ENCODE measurements around the gene SUSD2. TPM values are rescaled to one million over a fixed set of nuclear protein-coding genes. Genes with fewer than 3 reads are reported as not detected.

SUSD2 gene
- polyA plus RNA-seq, 1 donor (not counting 4 experiments of a cell fraction or from before 2014, with no cell fraction given), result 0.01 TPM

DNA sequence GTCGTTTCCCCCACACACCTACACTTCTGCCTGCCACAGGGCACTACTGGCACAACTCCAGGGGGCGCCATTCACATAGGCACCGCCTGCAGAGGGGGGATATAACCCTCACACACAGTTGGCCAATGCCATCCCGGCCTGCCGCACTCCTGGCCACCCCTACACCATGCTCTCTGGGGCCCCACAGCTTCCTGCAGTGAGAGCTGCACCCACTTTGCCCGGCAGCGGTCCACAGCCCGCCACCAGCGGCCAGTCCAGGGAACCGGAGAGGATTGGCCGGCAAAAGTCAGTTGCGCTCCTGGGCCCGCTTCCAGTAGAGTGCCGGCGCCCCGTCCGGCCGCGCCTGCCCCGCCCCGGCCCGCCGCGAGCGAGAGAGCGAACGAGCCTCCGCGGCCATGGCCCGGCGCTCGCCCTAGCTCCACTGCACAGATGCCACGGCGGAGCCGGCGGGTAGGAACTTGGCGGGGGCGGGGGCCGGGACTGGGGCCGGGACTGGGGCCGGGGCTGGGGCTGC is 25.6 kb upstream of the SUSD2 start:
- H3K4me3 ChIP-seq (ENCODE audit: control insufficient read depth in 2 of 3, extremely low read depth in 1 of 3, insufficient read depth in 2 of 3, low read depth in 1 of 3, low read length in 3 of 3), result peak overlapping the region; percentile 22 to 61 (median 57)
- peaks cover 3% of the 10 kb centered on the region for H3K9me1 ChIP-seq (ENCODE audit: control insufficient read depth, extremely low read depth, insufficient read depth, low read length)
- H3K27ac ChIP-seq (ENCODE audit: control insufficient read depth, insufficient read depth, low read length), result no peak overlapping the region
- dilution Hi-C loops (cut with MboI; ENCODE audit: extremely low pct_ligation_motif_present, low sequenced_read_pairs), result no loop called here
- H3K4me2 ChIP-seq (ENCODE audit: control insufficient read depth, extremely low read depth, insufficient read depth, low read depth, low read length), result peak overlapping the region; percentile 90
- peaks cover 7 to 11% of the 10 kb centered on the region in 2 experiments for H3K36me3 ChIP-seq (ENCODE audit: control insufficient read depth in 2 of 2, extremely low read depth in 1 of 2, insufficient read depth in 2 of 2, low read length in 2 of 2)
- H3K27me3 ChIP-seq (ENCODE audit: control insufficient read depth, extremely low read depth, insufficient read depth, low read length), result no peaks in the 10 kb centered on the region
- H3K9ac ChIP-seq (ENCODE audit: control insufficient read depth, extremely low read depth, insufficient read depth, low read length), result peak overlapping the region; percentile 50
- no peaks in the 10 kb centered on the region for H3K79me2 ChIP-seq (ENCODE audit: control insufficient read depth, insufficient read depth, low read length)
- FAIRE-seq (no peak), DNase-seq (ENCODE audit: low read depth, low spot score) (no peak)
- H2AFZ ChIP-seq (ENCODE audit: control insufficient read depth, low read length), result no peak overlapping the region
- H4K20me1 ChIP-seq (ENCODE audit: control insufficient read depth, extremely low read depth, insufficient read depth, low read length), result peaks cover 18% of the 10 kb centered on the region
- TF ChIP-seq, protein P1, sequence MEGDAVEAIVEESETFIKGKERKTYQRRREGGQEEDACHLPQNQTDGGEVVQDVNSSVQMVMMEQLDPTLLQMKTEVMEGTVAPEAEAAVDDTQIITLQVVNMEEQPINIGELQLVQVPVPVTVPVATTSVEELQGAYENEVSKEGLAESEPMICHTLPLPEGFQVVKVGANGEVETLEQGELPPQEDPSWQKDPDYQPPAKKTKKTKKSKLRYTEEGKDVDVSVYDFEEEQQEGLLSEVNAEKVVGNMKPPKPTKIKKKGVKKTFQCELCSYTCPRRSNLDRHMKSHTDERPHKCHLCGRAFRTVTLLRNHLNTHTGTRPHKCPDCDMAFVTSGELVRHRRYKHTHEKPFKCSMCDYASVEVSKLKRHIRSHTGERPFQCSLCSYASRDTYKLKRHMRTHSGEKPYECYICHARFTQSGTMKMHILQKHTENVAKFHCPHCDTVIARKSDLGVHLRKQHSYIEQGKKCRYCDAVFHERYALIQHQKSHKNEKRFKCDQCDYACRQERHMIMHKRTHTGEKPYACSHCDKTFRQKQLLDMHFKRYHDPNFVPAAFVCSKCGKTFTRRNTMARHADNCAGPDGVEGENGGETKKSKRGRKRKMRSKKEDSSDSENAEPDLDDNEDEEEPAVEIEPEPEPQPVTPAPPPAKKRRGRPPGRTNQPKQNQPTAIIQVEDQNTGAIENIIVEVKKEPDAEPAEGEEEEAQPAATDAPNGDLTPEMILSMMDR (optimal IDR thresholded peaks at IDR 0.05 in 1 of 3, IDR thresholded peaks at IDR 0.05 in 1 of 3, conservative IDR thresholded peaks at IDR 0.05 in 1 of 3; ENCODE audit: extremely low read depth in 1 of 3, insufficient read depth in 2 of 3, low read length in 3 of 3), result peak; percentile 13 to 67 (median 32)
- TF ChIP-seq EZH2 (IDR thresholded peaks at IDR 0.05; ENCODE audit: low read length), result no peak
- peaks cover 18% of the 10 kb centered on the region for H3K4me1 ChIP-seq (ENCODE audit: control insufficient read depth, extremely low read depth, insufficient read depth, low read length)
- H3K9me3 ChIP-seq (ENCODE audit: control insufficient read depth, low read depth, low read length), result no peaks in the 10 kb centered on the region

DNA sequence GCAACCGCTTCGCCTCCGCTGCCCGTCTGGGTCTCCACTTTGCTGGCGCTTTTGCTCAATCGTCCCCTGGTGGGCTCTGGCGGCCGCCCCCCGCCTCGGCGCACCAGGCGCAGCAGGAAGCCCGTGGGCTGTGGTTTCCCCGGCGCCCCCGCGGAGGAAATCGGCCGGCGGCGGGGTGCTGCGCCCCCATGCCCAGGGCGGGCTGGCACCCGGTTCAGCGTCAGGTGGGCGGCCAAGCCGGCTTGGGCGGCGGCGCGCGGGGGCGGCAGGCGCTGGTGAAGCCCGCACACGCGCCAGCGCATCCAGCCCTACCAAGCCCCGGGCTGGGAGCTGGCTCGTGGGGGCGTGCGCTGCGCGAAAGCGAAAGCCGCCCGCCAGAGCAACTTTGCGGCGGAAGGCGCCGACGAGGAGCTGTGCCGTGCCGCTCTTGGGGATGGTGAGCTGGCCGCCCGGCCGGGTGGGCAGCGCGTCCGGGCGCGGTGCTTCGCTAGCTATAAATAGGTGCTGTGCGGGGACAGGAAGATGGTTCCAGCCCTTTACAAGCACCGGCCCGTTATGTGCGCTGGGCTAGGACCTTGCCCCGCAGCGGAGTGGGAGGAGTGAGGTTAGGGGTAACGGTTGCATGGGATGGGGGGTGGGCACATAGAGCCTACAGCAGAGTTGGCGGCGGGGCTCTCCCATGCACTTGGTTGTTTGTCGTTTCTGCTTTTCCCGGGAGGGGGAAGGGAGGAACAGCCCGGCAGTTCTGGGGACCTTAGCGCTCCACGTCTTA is 25.0 kb upstream of the SUSD2 start:
- H3K79me2 ChIP-seq (ENCODE audit: control insufficient read depth, insufficient read depth, low read length), result no peaks in the 10 kb centered on the region
- DNase-seq (ENCODE audit: low read depth, low spot score) (no peak), FAIRE-seq (no peak)
- peak overlapping the region; percentile 44 for H3K9ac ChIP-seq (ENCODE audit: control insufficient read depth, extremely low read depth, insufficient read depth, low read length)
- H3K4me1 ChIP-seq (ENCODE audit: control insufficient read depth, extremely low read depth, insufficient read depth, low read length), result peaks cover 18% of the 10 kb centered on the region
- dilution Hi-C loops (cut with MboI; ENCODE audit: extremely low pct_ligation_motif_present, low sequenced_read_pairs), result no loop called here
- H3K36me3 ChIP-seq (ENCODE audit: control insufficient read depth in 2 of 2, extremely low read depth in 1 of 2, insufficient read depth in 2 of 2, low read length in 2 of 2), result peaks cover 7 to 11% of the 10 kb centered on the region in 2 experiments
- TF ChIP-seq, protein P1 (optimal IDR thresholded peaks at IDR 0.05 in 1 of 3, IDR thresholded peaks at IDR 0.05 in 1 of 3, conservative IDR thresholded peaks at IDR 0.05 in 1 of 3; ENCODE audit: extremely low read depth in 1 of 3, insufficient read depth in 2 of 3, low read length in 3 of 3), result no peak
- no peak for TF ChIP-seq EZH2 (IDR thresholded peaks at IDR 0.05; ENCODE audit: low read length)
- peaks cover 3% of the 10 kb centered on the region for H3K9me1 ChIP-seq (ENCODE audit: control insufficient read depth, extremely low read depth, insufficient read depth, low read length)
- peaks cover 18% of the 10 kb centered on the region for H4K20me1 ChIP-seq (ENCODE audit: control insufficient read depth, extremely low read depth, insufficient read depth, low read length)
- peak overlapping the region; percentile 90 for H3K4me2 ChIP-seq (ENCODE audit: control insufficient read depth, extremely low read depth, insufficient read depth, low read depth, low read length)
- H3K27ac ChIP-seq (ENCODE audit: control insufficient read depth, insufficient read depth, low read length), result no peak overlapping the region
- no peaks in the 10 kb centered on the region for H3K9me3 ChIP-seq (ENCODE audit: control insufficient read depth, low read depth, low read length)
- H3K27me3 ChIP-seq (ENCODE audit: control insufficient read depth, extremely low read depth, insufficient read depth, low read length), result no peaks in the 10 kb centered on the region
- H2AFZ ChIP-seq (ENCODE audit: control insufficient read depth, low read length), result no peak overlapping the region
- H3K4me3 ChIP-seq (ENCODE audit: control insufficient read depth in 2 of 3, extremely low read depth in 1 of 3, insufficient read depth in 2 of 3, low read depth in 1 of 3, low read length in 3 of 3), result peak overlapping the region; percentile 22 to 61 (median 57)

Measured in keratinocyte (primary cell).